Endothelial cell of umbilical vein (primary cell): ENCODE measurements around the gene KHDC1. TPM values are rescaled to one million over a fixed set of nuclear protein-coding genes. Genes with fewer than 3 reads are reported as not detected.

Experiments used
- BruUV-seq: library from RNA; stranded (reverse); fragments of 400-500 nt; replicated peaks from 2 replicates; lab custom pipeline; 2021; lab: Mats Ljungman, UMichigan
- CTCF ChIA-PET: fragments of 300-600, 350-600 bp; sonication (Branson Sonifier 250); formaldehyde crosslinking; loops from one replicate; lab custom pipeline; 2021; ENCODE audit warnings: antibody characterized with exemption, inconsistent platforms; lab: Charles Lee
- POLR2A ChIA-PET: fragments of 300-600, 350-600 bp; sonication (Branson Sonifier 250); formaldehyde crosslinking; loops from one replicate; lab custom pipeline; 2021; ENCODE audit warnings: antibody characterized with exemption, inconsistent platforms; lab: Charles Lee
- DNase-seq: peaks from one replicate; pipeline ENCODE4 v3.0.0-alpha.2; 2011; ENCODE audit warnings: low read depth, low spot score
- FAIRE-seq: peaks from 2 replicates; lab custom pipeline; 2011; peaks lifted over from hg19 to GRCh38; lab: Jason Lieb, UNC
- H2AFZ ChIP-seq: 2 replicates; pipeline ENCODE4 v1.6.0; 2012; ENCODE audit warnings: low read depth, low read length, control low read depth, inconsistent platforms
- H3K27ac ChIP-seq: 2 replicates; pipeline ENCODE4 v1.5.1; 2011; ENCODE audit warnings: low read depth, mild to moderate bottlenecking, control low read depth, low read length, moderate library complexity; ENCODE audit not compliant: insufficient read depth
- H3K27me3 ChIP-seq, 2 experiments: 2 replicates each; pipeline versions ENCODE4 v1.6.0 to v1.6.1; 2011; ENCODE audit warnings: low read length in 2 of 2, mixed read lengths in 1 of 2; ENCODE audit not compliant: control insufficient read depth in 2 of 2, insufficient read depth in 2 of 2
- H3K36me3 ChIP-seq, 2 experiments: 2 replicates in 1 of 2; 3 replicates in 1 of 2; pipeline ENCODE4 v1.5.1; 2011; ENCODE audit warnings: low read length in 2 of 2, mild to moderate bottlenecking in 1 of 2, moderate library complexity in 1 of 2; ENCODE audit not compliant: control insufficient read depth in 2 of 2, insufficient read depth in 2 of 2; ENCODE audit errors: extremely low read depth in 1 of 2
- H3K4me1 ChIP-seq: 3 replicates; pipeline ENCODE4 v1.5.1; 2011; ENCODE audit warnings: mild to moderate bottlenecking, low read length; ENCODE audit not compliant: control insufficient read depth, insufficient read depth; ENCODE audit errors: extremely low read depth
- H3K4me2 ChIP-seq: 2 replicates; pipeline ENCODE4 v1.6.1; 2011; ENCODE audit warnings: low read length, control low read depth, mixed read lengths; ENCODE audit not compliant: insufficient read depth
- H3K4me3 ChIP-seq, 3 experiments: fragments of 200-600 bp in 1 of 3; sonication (generic), shearing (Covaris generic) in 1 of 3; replicated peaks in 1 of 3; 2 replicates each; pipeline ENCODE4 v1.5.1; 2011 to 2016; ENCODE audit warnings: control low read depth in 3 of 3, low read length in 3 of 3, mild to moderate bottlenecking in 2 of 3, inconsistent platforms in 1 of 3, low read depth in 1 of 3, moderate library complexity in 1 of 3; ENCODE audit not compliant: insufficient read depth in 1 of 3
- H3K79me2 ChIP-seq: 2 replicates; pipeline ENCODE4 v1.6.0; 2012; ENCODE audit warnings: low read length, inconsistent platforms; ENCODE audit not compliant: control insufficient read depth, insufficient read depth
- H3K9ac ChIP-seq: replicated peaks from 2 replicates; pipeline ENCODE3; 2011; ENCODE audit warnings: low read length, control low read depth; ENCODE audit not compliant: insufficient read depth; ENCODE audit errors: extremely low read depth
- H3K9me1 ChIP-seq: replicated peaks from 3 replicates; pipeline ENCODE4 v1.6.0; 2011; ENCODE audit warnings: mild to moderate bottlenecking, low read length; ENCODE audit not compliant: control insufficient read depth, insufficient read depth; ENCODE audit errors: extremely low read depth
- H3K9me3 ChIP-seq: replicated peaks from 2 replicates; pipeline ENCODE4 v1.5.1; 2012; ENCODE audit warnings: low read length, inconsistent platforms; ENCODE audit not compliant: control insufficient read depth, insufficient read depth
- H4K20me1 ChIP-seq: replicated peaks from 2 replicates; pipeline ENCODE3; 2011; ENCODE audit warnings: mild to moderate bottlenecking, low read length; ENCODE audit not compliant: control insufficient read depth, insufficient read depth; ENCODE audit errors: extremely low read depth
- EZH2 ChIP-seq: IDR thresholded peaks from 2 replicates; pipeline ENCODE4 v1.6.1; 2012; ENCODE audit warnings: borderline replicate concordance, low read depth, mild to moderate bottlenecking, moderate library complexity, low read length, inconsistent platforms; ENCODE audit not compliant: severe bottlenecking
- GATA2 ChIP-seq: IDR thresholded peaks from 2 replicates; pipeline ENCODE4 v1.7.0; 2011; ENCODE audit warnings: low read depth, mild to moderate bottlenecking, moderate library complexity, mixed read lengths, low read length; ENCODE audit not compliant: insufficient read length, insufficient read depth
- JUN ChIP-seq: IDR thresholded peaks from 2 replicates; pipeline ENCODE4 v1.6.1; 2011; ENCODE audit warnings: borderline replicate concordance, low read depth; ENCODE audit not compliant: insufficient read length, insufficient read depth
- MYC ChIP-seq: IDR thresholded peaks from one replicate; pipeline ENCODE4 v1.6.1; 2011; ENCODE audit warnings: mild to moderate bottlenecking, low read depth, low read length
- POLR2A ChIP-seq: IDR thresholded peaks from 2 replicates; pipeline ENCODE4 v1.6.1; 2012; ENCODE audit warnings: low read depth, mild to moderate bottlenecking, control low read depth, low read length
- POLR2AphosphoS5 ChIP-seq: IDR thresholded peaks from 2 replicates; pipeline ENCODE4 v1.6.1; 2012; ENCODE audit warnings: low read depth, mild to moderate bottlenecking, control low read depth, low read length, moderate library complexity; ENCODE audit not compliant: insufficient read depth
- dilution Hi-C: fragments of 300-500 bp; cut with MboI; formaldehyde crosslinking; loops from one replicate; pipeline ENCODE4 v1.15.0; 2019; ENCODE audit warnings: low sequenced_read_pairs; ENCODE audit not compliant: extremely low pct_ligation_motif_present
- intact Hi-C: fragments of 100-400 bp; cut with micrococcal nuclease; formaldehyde crosslinking; loops from one replicate; pipeline ENCODE4 v1.10.0; 2022
- polyA plus RNA-seq, 4 experiments: library from polyadenylated mRNA; depleted of rRNA in 3 of 4; stranded (reverse) in 3 of 4; unstranded in 1 of 4; fragments of >200 nt; gene quantifications; 2 replicates each; pipeline versions ENCODE4 v1.2.1 to v1.2.3, GENCODE V29; 2011 to 2012; ENCODE audit warnings: missing spikeins in 1 of 4
- total RNA-seq: library from RNA; stranded (reverse); gene quantifications from 2 replicates; pipeline ENCODE4 v1.2.3, GENCODE V29; 2021
- TF ChIP-seq, protein P1 (sequence below): IDR thresholded peaks from 2 replicates; pipeline ENCODE4 v1.6.1; 2011; ENCODE audit not compliant: insufficient read depth, insufficient read length

Gene KHDC1
- total and polyA plus RNA-seq, 2 donors (not counting 3 experiments of a cell fraction or from before 2014, with no cell fraction given): 3.3 to 4.4 TPM

DNA sequence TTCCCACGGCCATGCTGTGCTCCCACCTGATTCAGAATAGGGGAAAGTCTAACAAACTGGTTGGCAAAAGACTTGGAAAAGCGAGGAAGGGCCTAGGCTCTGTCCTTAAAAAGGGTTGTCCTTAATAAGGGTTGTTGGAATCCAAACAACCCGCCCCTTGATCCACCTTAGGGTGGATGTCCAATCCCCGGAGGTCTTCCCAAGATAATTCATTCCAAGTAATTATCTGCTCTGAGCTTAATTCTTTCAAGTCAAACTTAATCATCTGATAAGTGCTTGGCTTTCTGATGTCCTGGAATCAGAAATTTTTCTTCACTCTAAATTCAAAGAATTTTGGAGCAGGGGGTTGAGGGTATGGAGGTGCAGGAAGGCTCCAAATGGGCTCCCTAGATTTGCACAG lies 37.6 kb downstream of the KHDC1 start, which contains the start of gene KHDC1L:
Gene KHDC1L, minus strand, starts transcription at position 101 of the 400 bp plus-strand sequence. Its CDS starts 88 bp downstream, at position 13.
- H2AFZ ChIP-seq: no peak within 1 kb of the TSS
- no peaks in the 10 kb centered on the region for H3K27me3 ChIP-seq
- CTCF ChIA-PET: no interaction called here
- H3K36me3 ChIP-seq: no peaks in the 10 kb centered on the region
- intact Hi-C loops (no loop called here), dilution Hi-C loops (no loop called here)
- H3K27ac ChIP-seq: no peak within 1 kb of the TSS
- no peak for FAIRE-seq
- H3K79me2 ChIP-seq: no peaks in the 10 kb centered on the region
- BruUV-seq: no TSS peak
- no peaks in the 10 kb centered on the region for H3K9me3 ChIP-seq
- no peak for DNase-seq
- H3K9ac ChIP-seq: no peak within 1 kb of the TSS
- TF ChIP-seq, protein P1, sequence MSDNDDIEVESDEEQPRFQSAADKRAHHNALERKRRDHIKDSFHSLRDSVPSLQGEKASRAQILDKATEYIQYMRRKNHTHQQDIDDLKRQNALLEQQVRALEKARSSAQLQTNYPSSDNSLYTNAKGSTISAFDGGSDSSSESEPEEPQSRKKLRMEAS: no peak
- no peak for TF ChIP-seq GATA2
- no peak for TF ChIP-seq EZH2
- TF ChIP-seq POLR2A: no peak
- POLR2A ChIA-PET: no interaction called here
- H4K20me1 ChIP-seq: no peaks in the 10 kb centered on the region
- no peaks in the 10 kb centered on the region for H3K9me1 ChIP-seq
- no peak within 1 kb of the TSS for H3K4me3 ChIP-seq
- no peak within 1 kb of the TSS for H3K4me2 ChIP-seq
- no peaks in the 10 kb centered on the region for H3K4me1 ChIP-seq

DNA sequence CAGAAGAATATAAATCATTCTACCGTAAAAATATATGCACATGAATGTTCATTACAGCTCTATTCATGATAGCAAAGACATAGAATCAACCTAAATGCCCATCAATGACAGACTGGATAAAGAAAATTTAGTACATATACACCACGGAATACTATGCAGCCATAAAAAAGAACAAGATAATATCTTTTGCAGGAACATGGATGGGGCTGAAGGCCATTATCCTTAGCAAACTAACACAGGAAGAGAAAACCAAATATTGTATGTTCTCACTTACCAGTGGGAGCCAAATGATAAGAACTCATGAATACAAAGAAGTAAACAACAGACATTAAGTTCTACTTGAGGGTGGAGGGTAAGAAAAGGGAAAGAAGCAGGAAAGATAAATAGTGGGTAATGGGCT lies 46.1 kb downstream of the KHDC1 start:
- H3K27me3 ChIP-seq: no peaks in the 10 kb centered on the region

More for the DNA sequence above, 46.1 kb downstream of the KHDC1 start:
- no peaks in the 10 kb centered on the region for H3K9me1 ChIP-seq
- H3K27ac ChIP-seq: no peak overlapping the region
- no peaks in the 10 kb centered on the region for H3K9me3 ChIP-seq
- no peak overlapping the region for H3K9ac ChIP-seq
- H3K4me3 ChIP-seq: no peak overlapping the region
- no peak for FAIRE-seq
- intact Hi-C loops: no loop called here
- no peak for DNase-seq
- ChIA-PET CTCF (interaction anchor here (1.3 kb wide), 1 partner anchor 15 kb away, joined by 3 read pairs; no protein-coding TSS in a partner anchor), POLR2A (no interaction called here)
- dilution Hi-C loops: no loop called here
- no TSS peak for BruUV-seq
- no peaks in the 10 kb centered on the region for H3K4me1 ChIP-seq
- H3K36me3 ChIP-seq: no peaks in the 10 kb centered on the region
- TF ChIP-seq, protein P1: no peak
- TF ChIP-seq MYC (no peak), EZH2 (no peak), POLR2AphosphoS5 (no peak), JUN (no peak)
- H3K4me2 ChIP-seq: no peak overlapping the region
- no peak overlapping the region for H2AFZ ChIP-seq
- H3K79me2 ChIP-seq: no peaks in the 10 kb centered on the region
- H4K20me1 ChIP-seq: no peaks in the 10 kb centered on the region
